GM12801 (cell line): Measurements from ENCODE around the gene HOXD4.

ENCODE experiments used
- CTCF ChIP-seq: IDR thresholded peaks from one replicate; pipeline ENCODE4 v1.5.1; 2011; ENCODE audit warnings: control low read depth; ENCODE audit not compliant: insufficient read length; ENCODE audit errors: extremely low read depth

The HOXD4 gene

GRCh38 chr2:176170602-176171305, 19.4 kb downstream of the HOXD4 start:
- no peak for TF ChIP-seq CTCF

DNA sequence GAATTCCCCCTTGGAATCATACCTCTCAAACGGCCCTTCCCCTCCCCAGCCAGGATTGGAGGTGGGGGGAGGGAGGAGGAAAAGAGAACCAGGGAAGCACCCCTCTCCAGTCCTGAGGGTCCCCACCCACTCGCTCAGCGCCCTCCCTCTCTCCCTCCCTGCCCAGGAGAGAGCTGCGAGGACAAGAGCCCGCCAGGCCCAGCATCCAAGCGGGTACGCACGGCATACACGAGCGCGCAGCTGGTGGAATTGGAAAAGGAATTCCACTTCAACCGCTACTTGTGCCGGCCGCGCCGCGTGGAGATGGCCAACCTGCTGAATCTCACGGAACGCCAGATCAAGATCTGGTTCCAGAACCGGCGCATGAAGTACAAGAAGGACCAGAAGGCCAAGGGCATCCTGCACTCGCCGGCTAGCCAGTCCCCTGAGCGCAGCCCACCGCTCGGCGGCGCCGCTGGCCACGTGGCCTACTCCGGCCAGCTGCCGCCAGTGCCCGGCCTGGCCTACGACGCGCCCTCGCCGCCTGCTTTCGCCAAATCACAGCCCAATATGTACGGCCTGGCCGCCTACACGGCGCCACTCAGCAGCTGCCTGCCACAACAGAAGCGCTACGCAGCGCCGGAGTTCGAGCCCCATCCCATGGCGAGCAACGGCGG, 20.1 kb downstream of the HOXD4 start:
- no peak for TF ChIP-seq CTCF

DNA sequence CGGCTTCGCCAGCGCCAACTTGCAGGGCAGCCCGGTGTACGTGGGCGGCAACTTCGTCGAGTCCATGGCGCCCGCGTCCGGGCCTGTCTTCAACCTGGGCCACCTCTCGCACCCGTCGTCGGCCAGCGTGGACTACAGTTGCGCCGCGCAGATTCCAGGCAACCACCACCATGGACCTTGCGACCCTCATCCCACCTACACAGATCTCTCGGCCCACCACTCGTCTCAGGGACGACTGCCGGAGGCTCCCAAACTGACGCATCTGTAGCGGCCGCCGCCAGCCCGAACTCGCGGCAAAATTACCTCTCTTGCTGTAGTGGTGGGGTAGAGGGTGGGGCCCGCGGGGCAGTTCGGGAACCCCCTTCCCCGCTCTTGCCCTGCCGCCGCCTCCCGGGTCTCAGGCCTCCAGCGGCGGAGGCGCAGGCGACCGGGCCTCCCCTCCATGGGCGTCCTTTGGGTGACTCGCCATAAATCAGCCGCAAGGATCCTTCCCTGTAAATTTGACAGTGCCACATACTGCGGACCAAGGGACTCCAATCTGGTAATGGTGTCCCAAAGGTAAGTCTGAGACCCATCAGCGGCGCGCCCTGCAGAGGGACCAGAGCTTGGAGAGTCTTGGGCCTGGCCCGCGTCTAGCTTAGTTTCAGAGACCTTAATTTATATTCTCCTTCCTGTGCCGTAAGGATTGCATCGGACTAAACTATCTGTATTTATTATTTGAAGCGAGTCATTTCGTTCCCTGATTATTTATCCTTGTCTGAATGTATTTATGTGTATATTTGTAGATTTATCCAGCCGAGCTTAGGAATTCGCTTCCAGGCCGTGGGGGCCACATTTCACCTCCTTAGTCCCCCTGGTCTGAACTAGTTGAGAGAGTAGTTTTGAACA, 20.9 kb downstream of the HOXD4 start:
- no peak for TF ChIP-seq CTCF

GRCh38 chr2:176172895-176173566, 21.7 kb downstream of the HOXD4 start:
- no peak for TF ChIP-seq CTCF

DNA sequence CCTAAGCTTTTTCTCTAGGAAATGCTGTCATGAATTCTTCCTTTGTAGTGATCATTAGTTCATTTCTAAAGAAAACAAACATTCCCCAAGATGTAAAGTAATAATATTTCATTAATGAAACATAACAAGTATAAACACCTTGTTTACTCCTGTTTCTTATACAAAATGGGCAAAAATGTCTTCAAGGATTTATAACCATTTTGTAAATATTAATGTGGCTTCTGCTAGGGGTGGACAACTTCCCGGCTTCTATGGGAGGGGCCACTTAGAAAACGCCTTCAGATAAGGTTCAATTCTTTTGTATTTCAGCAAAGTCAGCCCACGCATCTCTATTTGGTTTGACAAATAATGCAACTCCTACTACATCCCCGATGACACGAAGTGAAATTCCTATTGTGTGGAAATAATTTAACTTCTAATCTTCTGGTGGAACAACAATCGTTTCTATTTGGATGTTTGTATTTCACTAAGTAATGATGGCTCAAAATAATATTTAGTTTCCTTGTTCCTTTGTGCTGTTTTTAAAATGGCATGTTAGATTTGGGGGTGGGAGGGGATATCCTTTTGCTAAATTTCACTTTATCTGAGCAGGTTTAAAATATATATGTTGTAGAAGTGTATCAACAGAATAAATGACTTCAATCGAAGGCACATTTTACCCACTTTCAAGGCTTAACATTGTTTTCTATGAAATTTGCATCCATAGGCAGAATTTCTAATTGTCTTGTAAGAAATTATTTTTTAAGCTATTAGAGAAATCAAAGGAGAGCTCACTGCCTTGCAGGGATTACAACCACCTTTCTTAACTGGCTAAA, 22.4 kb downstream of the HOXD4 start:
- TF ChIP-seq CTCF = no peak

GRCh38 chr2:176174382-176174823, 23.1 kb downstream of the HOXD4 start:
- no peak for TF ChIP-seq CTCF
